Measurements from ENCODE around the gene MAPK8IP3.

DNA sequence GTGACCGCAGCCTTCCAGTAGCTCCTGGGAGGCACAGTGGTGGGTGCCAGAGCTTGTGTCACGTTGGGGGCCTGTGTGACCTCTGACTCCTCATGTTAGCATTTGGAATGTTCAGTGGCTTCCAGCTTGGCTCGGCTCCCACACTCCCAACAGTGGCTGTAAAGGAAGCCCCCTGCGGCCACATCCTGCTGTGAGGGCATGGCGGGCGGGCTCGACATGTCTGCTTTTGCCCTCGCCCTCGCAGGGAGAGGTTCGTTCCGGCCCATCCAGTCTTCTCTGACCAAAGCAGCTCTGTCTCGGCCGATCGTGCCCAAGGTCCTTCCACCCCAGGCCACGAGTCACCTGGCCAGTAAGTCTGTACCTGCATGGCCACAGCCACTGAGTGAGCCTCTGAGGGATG, 40.2 kb upstream of the MAPK8IP3 start:
- TF ChIP-seq, protein P1, sequence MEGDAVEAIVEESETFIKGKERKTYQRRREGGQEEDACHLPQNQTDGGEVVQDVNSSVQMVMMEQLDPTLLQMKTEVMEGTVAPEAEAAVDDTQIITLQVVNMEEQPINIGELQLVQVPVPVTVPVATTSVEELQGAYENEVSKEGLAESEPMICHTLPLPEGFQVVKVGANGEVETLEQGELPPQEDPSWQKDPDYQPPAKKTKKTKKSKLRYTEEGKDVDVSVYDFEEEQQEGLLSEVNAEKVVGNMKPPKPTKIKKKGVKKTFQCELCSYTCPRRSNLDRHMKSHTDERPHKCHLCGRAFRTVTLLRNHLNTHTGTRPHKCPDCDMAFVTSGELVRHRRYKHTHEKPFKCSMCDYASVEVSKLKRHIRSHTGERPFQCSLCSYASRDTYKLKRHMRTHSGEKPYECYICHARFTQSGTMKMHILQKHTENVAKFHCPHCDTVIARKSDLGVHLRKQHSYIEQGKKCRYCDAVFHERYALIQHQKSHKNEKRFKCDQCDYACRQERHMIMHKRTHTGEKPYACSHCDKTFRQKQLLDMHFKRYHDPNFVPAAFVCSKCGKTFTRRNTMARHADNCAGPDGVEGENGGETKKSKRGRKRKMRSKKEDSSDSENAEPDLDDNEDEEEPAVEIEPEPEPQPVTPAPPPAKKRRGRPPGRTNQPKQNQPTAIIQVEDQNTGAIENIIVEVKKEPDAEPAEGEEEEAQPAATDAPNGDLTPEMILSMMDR (IDR thresholded peaks at IDR 0.05; ENCODE audit: low read depth, low read length) = no peak
- no peak for TF ChIP-seq EZH2phosphoT487 (IDR thresholded peaks at IDR 0.05; ENCODE audit: low read depth)
